H1 (cell line): ENCODE results near the gene ALG9.

Experiments used
- CHD2 ChIP-seq: IDR thresholded peaks from 2 replicates; pipeline ENCODE4 v1.6.1; 2012; ENCODE audit warnings: low read length, improper control_type of control experiment
- EP300 ChIP-seq, 2 experiments: IDR thresholded peaks; 1 replicate in 1 of 2; 2 replicates in 1 of 2; pipeline ENCODE4 v1.6.1; 2011 to 2012; ENCODE audit warnings: low read depth in 2 of 2, low read length in 2 of 2, mild to moderate bottlenecking in 2 of 2, borderline replicate concordance in 1 of 2, inconsistent platforms in 1 of 2, moderate library complexity in 1 of 2
- GABPA ChIP-seq: IDR thresholded peaks from 2 replicates; pipeline ENCODE4 v1.6.1; 2011; ENCODE audit warnings: mild to moderate bottlenecking, low read length, moderate library complexity, borderline replicate concordance; ENCODE audit not compliant: insufficient read depth
- JUN ChIP-seq: IDR thresholded peaks from 2 replicates; pipeline ENCODE4 v1.6.1; 2011; ENCODE audit warnings: low read depth, mild to moderate bottlenecking, improper control_type of control experiment, low read length
- ZNF274 ChIP-seq: IDR thresholded peaks from 2 replicates; pipeline ENCODE4 v1.7.0; 2012; ENCODE audit warnings: low read length, borderline replicate concordance; ENCODE audit errors: extremely low read depth
- TF ChIP-seq, protein P1 (sequence below), 3 experiments: IDR thresholded peaks; 1 replicate in 2 of 3; 2 replicates in 1 of 3; pipeline versions ENCODE4 v1.5.1 to v1.6.1; 2011; ENCODE audit warnings: low read length in 3 of 3, mild to moderate bottlenecking in 3 of 3, inconsistent platforms in 2 of 3, low read depth in 1 of 3, moderate library complexity in 1 of 3; ENCODE audit not compliant: insufficient read depth in 1 of 3; ENCODE audit errors: control extremely low read depth in 1 of 3

DNA sequence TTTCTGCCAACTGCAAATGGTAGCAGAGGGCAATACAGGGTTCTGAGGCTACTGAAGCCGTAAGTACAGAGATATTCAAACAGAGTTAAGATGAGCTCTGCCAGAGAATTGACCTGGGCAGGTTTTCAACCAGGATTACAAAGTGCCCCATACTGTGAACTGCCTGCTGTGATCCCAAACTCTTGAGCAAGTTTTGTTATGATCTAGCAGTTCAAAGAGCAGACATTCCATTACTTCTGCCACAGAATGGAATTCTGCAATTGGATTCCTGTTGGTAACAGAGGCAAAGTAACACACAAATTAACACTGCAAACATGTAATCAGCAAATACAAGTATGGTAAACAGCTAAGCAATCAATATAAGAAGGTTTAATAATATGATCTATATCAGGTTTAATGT lies 31.2 kb downstream of the ALG9 start:
- TF ChIP-seq EP300 (IDR thresholded peaks at IDR 0.05; ENCODE audit: borderline replicate concordance in 1 of 2, low read depth in 2 of 2, low read length in 2 of 2) = no peak
- TF ChIP-seq, protein P1, sequence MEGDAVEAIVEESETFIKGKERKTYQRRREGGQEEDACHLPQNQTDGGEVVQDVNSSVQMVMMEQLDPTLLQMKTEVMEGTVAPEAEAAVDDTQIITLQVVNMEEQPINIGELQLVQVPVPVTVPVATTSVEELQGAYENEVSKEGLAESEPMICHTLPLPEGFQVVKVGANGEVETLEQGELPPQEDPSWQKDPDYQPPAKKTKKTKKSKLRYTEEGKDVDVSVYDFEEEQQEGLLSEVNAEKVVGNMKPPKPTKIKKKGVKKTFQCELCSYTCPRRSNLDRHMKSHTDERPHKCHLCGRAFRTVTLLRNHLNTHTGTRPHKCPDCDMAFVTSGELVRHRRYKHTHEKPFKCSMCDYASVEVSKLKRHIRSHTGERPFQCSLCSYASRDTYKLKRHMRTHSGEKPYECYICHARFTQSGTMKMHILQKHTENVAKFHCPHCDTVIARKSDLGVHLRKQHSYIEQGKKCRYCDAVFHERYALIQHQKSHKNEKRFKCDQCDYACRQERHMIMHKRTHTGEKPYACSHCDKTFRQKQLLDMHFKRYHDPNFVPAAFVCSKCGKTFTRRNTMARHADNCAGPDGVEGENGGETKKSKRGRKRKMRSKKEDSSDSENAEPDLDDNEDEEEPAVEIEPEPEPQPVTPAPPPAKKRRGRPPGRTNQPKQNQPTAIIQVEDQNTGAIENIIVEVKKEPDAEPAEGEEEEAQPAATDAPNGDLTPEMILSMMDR (IDR thresholded peaks at IDR 0.05; ENCODE audit: control extremely low read depth in 1 of 3, insufficient read depth in 1 of 3, low read depth in 1 of 3, low read length in 3 of 3) = no peak
- no peak for TF ChIP-seq GABPA
- no peak for TF ChIP-seq JUN
- no peak for TF ChIP-seq ZNF274
- no peak for TF ChIP-seq CHD2
